GM12878 (cell line): ENCODE results near the gene KCNQ1. TPM values are rescaled to one million over a fixed set of nuclear protein-coding genes. Genes with fewer than 3 reads are reported as not detected.

Experiments
- ATAC-seq: fragments of 200-7000 bp; cut with Tn5 transposase; 3 replicates; pipeline ENCODE4 v1.9.1; 2020; ENCODE audit warnings: mild to moderate bottlenecking, moderate library complexity
- BruUV-seq: library from RNA; stranded (reverse); fragments of 400-500 nt; replicated peaks from 2 replicates; lab custom pipeline; 2021; lab: Mats Ljungman, UMichigan
- CTCF ChIA-PET: fragments of 300-600 bp; sonication (Branson Sonifier 250); formaldehyde crosslinking; extraction: SDS; loops from one replicate; lab custom pipeline; 2021; ENCODE audit warnings: inconsistent platforms; lab: Yijun Ruan, JAX
- POLR2A ChIA-PET: fragments of 350-600 bp; formaldehyde crosslinking; extraction: SDS; loops from one replicate; lab custom pipeline; 2021; ENCODE audit warnings: inconsistent platforms; lab: Charles Lee
- RAD21 ChIA-PET: fragments of 300-600 bp; sonication (Branson Sonifier 250); formaldehyde crosslinking; loops from one replicate; lab custom pipeline; 2023; ENCODE audit warnings: antibody characterized with exemption; ENCODE audit not compliant: unreplicated experiment; lab: Charles Lee
- SMC1A ChIA-PET: fragments of 300-600 bp; sonication (Branson Sonifier 250); formaldehyde crosslinking; loops from one replicate; lab custom pipeline; 2023; ENCODE audit not compliant: unreplicated experiment, uncharacterized antibody; lab: Charles Lee
- DNase-seq: peaks from one replicate; pipeline ENCODE4 v3.0.0-alpha.2; 2011; ENCODE audit warnings: low read depth, low spot score
- FAIRE-seq: peaks from 3 replicates; lab custom pipeline; 2011; peaks lifted over from hg19 to GRCh38; lab: Jason Lieb, UNC
- H2AFZ ChIP-seq: 2 replicates; pipeline ENCODE4 v1.6.0; 2011; ENCODE audit warnings: low read depth, low read length, control low read depth; ENCODE audit not compliant: control insufficient read depth
- H3K27ac ChIP-seq: 2 replicates; pipeline ENCODE4 v1.5.1; 2011; ENCODE audit warnings: control low read depth; ENCODE audit not compliant: control insufficient read depth, insufficient read depth
- H3K27me3 ChIP-seq, 2 experiments: replicated peaks in 1 of 2; 2 replicates each; pipeline versions ENCODE4 v1.6.0 to v1.6.1; 2011; ENCODE audit warnings: low read length in 1 of 2; ENCODE audit not compliant: control insufficient read depth in 2 of 2, insufficient read depth in 2 of 2
- H3K36me3 ChIP-seq, 2 experiments: 2 replicates each; pipeline ENCODE4 v1.5.1; 2011; ENCODE audit warnings: low read length in 1 of 2; ENCODE audit not compliant: control insufficient read depth in 2 of 2, insufficient read depth in 2 of 2
- H3K4me1 ChIP-seq: 2 replicates; pipeline ENCODE4 v1.6.1; 2011; ENCODE audit warnings: mild to moderate bottlenecking, low read length, moderate library complexity, mixed read lengths; ENCODE audit not compliant: control insufficient read depth, insufficient read depth
- H3K4me2 ChIP-seq: 2 replicates; pipeline ENCODE4 v1.6.0; 2011; ENCODE audit warnings: control low read depth; ENCODE audit not compliant: control insufficient read depth, insufficient read depth
- H3K4me3 ChIP-seq: fragments of 200-600 bp; sonication (generic); 2 replicates; pipeline ENCODE4 v1.5.1; 2016
- H3K79me2 ChIP-seq: 2 replicates; pipeline ENCODE4 v1.6.0; 2011; ENCODE audit warnings: low read length; ENCODE audit not compliant: control insufficient read depth, insufficient read depth
- H3K9ac ChIP-seq: 2 replicates; pipeline ENCODE4 v1.8.0; 2011; ENCODE audit warnings: low read length, control low read depth, mixed read lengths; ENCODE audit not compliant: control insufficient read depth, insufficient read depth
- H3K9me3 ChIP-seq: replicated peaks from 3 replicates; pipeline ENCODE4 v1.5.1; 2011; ENCODE audit warnings: mild to moderate bottlenecking, low read length; ENCODE audit not compliant: control insufficient read depth, insufficient read depth
- H4K20me1 ChIP-seq: 2 replicates; pipeline ENCODE4 v1.6.0; 2011; ENCODE audit not compliant: control insufficient read depth, insufficient read depth
- CEBPB ChIP-seq, 2 experiments: fragments of 150-350 bp in 1 of 2; IDR thresholded peaks; 2 replicates each; pipeline ENCODE4 v1.6.1; 2012 to 2014; ENCODE audit warnings: low read depth in 2 of 2, low read length in 2 of 2, borderline replicate concordance in 1 of 2, inconsistent platforms in 1 of 2
- EGR1 ChIP-seq, 2 experiments: IDR thresholded peaks; 1 replicate in 1 of 2; 2 replicates in 1 of 2; pipeline ENCODE4 v1.6.1; 2011 to 2012; ENCODE audit warnings: low read depth in 2 of 2, low read length in 2 of 2, borderline replicate concordance in 1 of 2, mild to moderate bottlenecking in 1 of 2, moderate library complexity in 1 of 2
- EP300 ChIP-seq, 2 experiments: fragments of 150-350 bp in 1 of 2; IDR thresholded peaks; 2 replicates each; pipeline ENCODE4 v1.6.1; 2011 to 2012; ENCODE audit warnings: low read depth in 2 of 2, low read length in 2 of 2, borderline replicate concordance in 1 of 2, improper control_type of control experiment in 1 of 2, inconsistent platforms in 1 of 2; ENCODE audit not compliant: control insufficient read depth in 1 of 2
- POLR2A ChIP-seq: IDR thresholded peaks from 2 replicates; pipeline ENCODE4 v1.6.1; 2011; ENCODE audit warnings: low read depth, mild to moderate bottlenecking, low read length
- RAD21 ChIP-seq: IDR thresholded peaks from 2 replicates; pipeline ENCODE4 v1.6.1; 2011; ENCODE audit warnings: mild to moderate bottlenecking, low read depth, low read length, moderate library complexity; ENCODE audit not compliant: insufficient read depth
- RCOR1 ChIP-seq: conservative IDR thresholded peaks from 2 replicates; pipeline ENCODE4 v1.6.1; 2012; ENCODE audit warnings: low read depth, low read length, improper control_type of control experiment
- SREBF1 ChIP-seq: IDR thresholded peaks from 2 replicates; pipeline ENCODE4 v1.6.1; 2012; ENCODE audit warnings: mild to moderate bottlenecking, low read length
- TBL1XR1 ChIP-seq: IDR thresholded peaks from 2 replicates; pipeline ENCODE4 v1.6.1; 2012; ENCODE audit warnings: low read depth, low read length, improper control_type of control experiment
- WGBS: methylation state at CpG from one replicate; pipeline ENCODE4 v1.1.6; 2016; ENCODE audit warnings: low lambda C conversion rate; ENCODE audit not compliant: insufficient replicate concordance, insufficient coverage; ENCODE audit errors: missing lambda C conversion rate; 5-methylcytosine and 5-hydroxymethylcytosine counted together
- in situ Hi-C: fragments of 300-500 bp; cut with MboI; formaldehyde crosslinking; loops from 9 replicates; pipeline ENCODE4 v1.14.3; 2018; ENCODE audit warnings: mixed read lengths
- intact Hi-C: fragments of 100-400 bp; cut with micrococcal nuclease; formaldehyde crosslinking; loops from one replicate; pipeline ENCODE4 v1.14.2; 2022; ENCODE audit not compliant: unreplicated experiment
- polyA plus RNA-seq, 11 experiments: library from polyadenylated mRNA; depleted of rRNA in 4 of 11; unstranded in 6 of 11; stranded (reverse) in 5 of 11; fragments of >200 nt; fragmentation: Nextera tagmentation in 4 of 11; fragmentation: Illumina TruSeq in 1 of 11; extraction: Ambion mirVana in 4 of 11; extraction: Trizol in 1 of 11; gene quantifications; 1 replicate in 1 of 11; 2 replicates in 10 of 11; pipeline versions ENCODE4 v1.2.1 to v1.2.3, GENCODE V29; 2011 to 2016; ENCODE audit warnings: inconsistent platforms in 2 of 11, missing spikeins in 2 of 11, low read depth in 1 of 11
- total RNA-seq, 4 experiments: library from RNA; depleted of rRNA in 3 of 4; stranded (reverse); fragments of >200 nt in 3 of 4; fragmentation: Illumina TruSeq in 1 of 4; extraction: Trizol in 1 of 4; gene quantifications; 2 replicates each; pipeline versions ENCODE4 v1.2.1 to v1.2.3, GENCODE V29; 2013 to 2021
- TF ChIP-seq, protein P1 (sequence below): IDR thresholded peaks from 2 replicates; pipeline ENCODE4 v1.6.1; 2012; ENCODE audit warnings: mild to moderate bottlenecking, low read depth, low read length
- TF ChIP-seq, protein P2 (sequence below): IDR thresholded peaks from 2 replicates; pipeline ENCODE4 v1.6.1; 2012; ENCODE audit warnings: low read depth, low read length, improper control_type of control experiment
- TF ChIP-seq, protein P3 (sequence below), 3 experiments: IDR thresholded peaks in 2 of 3; conservative IDR thresholded peaks in 1 of 3; 2 replicates each; pipeline ENCODE4 v1.5.1; 2011; ENCODE audit warnings: low read depth in 3 of 3, low read length in 3 of 3, mild to moderate bottlenecking in 3 of 3, control low read depth in 2 of 3, moderate library complexity in 2 of 3, inconsistent platforms in 1 of 3, mixed read lengths in 1 of 3; ENCODE audit not compliant: control insufficient read depth in 2 of 3, insufficient read depth in 1 of 3; ENCODE audit errors: extremely low read depth in 1 of 3

Gene KCNQ1
- total and polyA plus RNA-seq, 10 of the 15 experiments (the other 5 are each of a cell fraction or from before 2014, with no cell fraction given): 0.03 to 0.15 (median 0.12) TPM; not detected in 7

DNA sequence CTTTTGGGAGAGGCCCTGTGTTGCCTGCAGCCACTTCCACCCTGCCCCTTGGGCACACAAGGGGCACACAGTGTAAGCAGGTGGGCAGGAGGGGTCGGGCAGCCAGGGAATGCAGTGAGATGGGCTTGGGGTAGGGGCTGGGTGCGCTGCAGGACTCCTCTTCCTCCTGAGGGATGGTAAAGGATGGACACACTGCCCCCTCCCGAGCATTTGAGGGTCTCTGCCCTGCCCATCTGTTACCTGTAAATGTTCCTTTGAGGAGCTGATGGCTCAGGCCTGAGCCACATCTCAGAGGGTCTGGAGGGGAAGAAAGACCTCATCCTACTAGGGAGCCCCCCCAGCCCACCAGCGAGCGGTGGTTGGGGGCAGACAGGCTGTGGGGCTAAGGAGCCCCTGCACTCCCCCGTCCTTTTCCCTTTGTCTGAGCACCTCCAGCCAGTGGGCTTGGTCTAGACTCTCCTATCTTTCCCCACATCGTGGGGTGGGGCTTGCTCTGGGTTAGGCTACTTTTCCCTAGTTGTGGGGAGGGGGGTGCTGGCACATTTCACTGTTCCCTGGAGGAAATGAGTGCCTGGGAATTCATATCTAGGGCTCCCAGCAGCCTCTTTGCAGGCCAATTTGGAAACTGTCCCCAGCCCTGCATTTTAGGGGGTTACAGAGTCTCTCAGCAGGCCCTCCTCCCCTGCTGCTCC lies 46.0 kb upstream of the KCNQ1 start:
- H3K4me2 ChIP-seq: peak overlapping the region; percentile 96
- H4K20me1 ChIP-seq: no peaks in the 10 kb centered on the region; the same call in 1 of the 2 replicates
- ChIA-PET SMC1A (interaction anchor here (3.4 kb wide), 1 partner anchor 94 kb away, joined by 16 read pairs; no protein-coding TSS in a partner anchor), CTCF (interaction anchor here (1.0 to 5.1 kb wide), 4 partner anchors 12 to 94 kb away, joined by 3 to 37 read pairs (median 14); no protein-coding TSS in a partner anchor), POLR2A (interaction anchor here (0.6 to 3.4 kb wide), 2 partner anchors 12 to 21 kb away, joined by 3 to 33 read pairs; no protein-coding TSS in a partner anchor), RAD21 (interaction anchor here (3.1 to 3.5 kb wide), 2 partner anchors 11 to 93 kb away, joined by 15 to 18 read pairs; no protein-coding TSS in a partner anchor)
- no peak overlapping the region for H2AFZ ChIP-seq
- H3K36me3 ChIP-seq: peaks cover 5 to 29% of the 10 kb centered on the region in 2 experiments; a peak in 3 of 4 replicates
- no peak for ATAC-seq
- H3K9ac ChIP-seq: peak overlapping the region; percentile 93
- no peak for FAIRE-seq
- intact Hi-C loops (loop anchor here (1.0 kb wide), 1 partner anchor 94 kb away; no protein-coding TSS in a partner anchor), in situ Hi-C loops (loop anchor here (25.0 kb wide), 1 partner anchor 1587 kb away; the partner anchor contains the start of genes PIDD1, PNPLA2 and RPLP2)
- 43% methylated on average over 7 of the region's 7 CpGs for WGBS
- DNase-seq: no peak
- no peaks in the 10 kb centered on the region for H3K9me3 ChIP-seq
- H3K4me3 ChIP-seq: peak overlapping the region; percentile 72
- H3K79me2 ChIP-seq: peaks cover 24% of the 10 kb centered on the region
- H3K27ac ChIP-seq: peak overlapping the region; percentile 89; the same call in 1 of the 2 replicates
- BruUV-seq: TSS peak; percentile 91
- H3K27me3 ChIP-seq: no peaks in the 10 kb centered on the region
- H3K4me1 ChIP-seq: peaks cover 19% of the 10 kb centered on the region
- TF ChIP-seq, protein P1, sequence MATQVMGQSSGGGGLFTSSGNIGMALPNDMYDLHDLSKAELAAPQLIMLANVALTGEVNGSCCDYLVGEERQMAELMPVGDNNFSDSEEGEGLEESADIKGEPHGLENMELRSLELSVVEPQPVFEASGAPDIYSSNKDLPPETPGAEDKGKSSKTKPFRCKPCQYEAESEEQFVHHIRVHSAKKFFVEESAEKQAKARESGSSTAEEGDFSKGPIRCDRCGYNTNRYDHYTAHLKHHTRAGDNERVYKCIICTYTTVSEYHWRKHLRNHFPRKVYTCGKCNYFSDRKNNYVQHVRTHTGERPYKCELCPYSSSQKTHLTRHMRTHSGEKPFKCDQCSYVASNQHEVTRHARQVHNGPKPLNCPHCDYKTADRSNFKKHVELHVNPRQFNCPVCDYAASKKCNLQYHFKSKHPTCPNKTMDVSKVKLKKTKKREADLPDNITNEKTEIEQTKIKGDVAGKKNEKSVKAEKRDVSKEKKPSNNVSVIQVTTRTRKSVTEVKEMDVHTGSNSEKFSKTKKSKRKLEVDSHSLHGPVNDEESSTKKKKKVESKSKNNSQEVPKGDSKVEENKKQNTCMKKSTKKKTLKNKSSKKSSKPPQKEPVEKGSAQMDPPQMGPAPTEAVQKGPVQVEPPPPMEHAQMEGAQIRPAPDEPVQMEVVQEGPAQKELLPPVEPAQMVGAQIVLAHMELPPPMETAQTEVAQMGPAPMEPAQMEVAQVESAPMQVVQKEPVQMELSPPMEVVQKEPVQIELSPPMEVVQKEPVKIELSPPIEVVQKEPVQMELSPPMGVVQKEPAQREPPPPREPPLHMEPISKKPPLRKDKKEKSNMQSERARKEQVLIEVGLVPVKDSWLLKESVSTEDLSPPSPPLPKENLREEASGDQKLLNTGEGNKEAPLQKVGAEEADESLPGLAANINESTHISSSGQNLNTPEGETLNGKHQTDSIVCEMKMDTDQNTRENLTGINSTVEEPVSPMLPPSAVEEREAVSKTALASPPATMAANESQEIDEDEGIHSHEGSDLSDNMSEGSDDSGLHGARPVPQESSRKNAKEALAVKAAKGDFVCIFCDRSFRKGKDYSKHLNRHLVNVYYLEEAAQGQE: no peak
- no peak for TF ChIP-seq RCOR1
- TF ChIP-seq EGR1 (IDR thresholded peaks at IDR 0.05; ENCODE audit: borderline replicate concordance in 1 of 2, low read depth in 2 of 2, low read length in 2 of 2): no peak
- TF ChIP-seq RAD21: peak; percentile 16; the same call in 1 of the 2 replicates
- TF ChIP-seq EP300 (IDR thresholded peaks at IDR 0.05; ENCODE audit: borderline replicate concordance in 1 of 2, control insufficient read depth in 1 of 2, low read depth in 2 of 2, low read length in 2 of 2): no peak
- TF ChIP-seq, protein P2, sequence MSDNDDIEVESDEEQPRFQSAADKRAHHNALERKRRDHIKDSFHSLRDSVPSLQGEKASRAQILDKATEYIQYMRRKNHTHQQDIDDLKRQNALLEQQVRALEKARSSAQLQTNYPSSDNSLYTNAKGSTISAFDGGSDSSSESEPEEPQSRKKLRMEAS: no peak
- no peak for TF ChIP-seq TBL1XR1
- peak; percentile 49 for TF ChIP-seq POLR2A
- TF ChIP-seq SREBF1: no peak
- TF ChIP-seq CEBPB (IDR thresholded peaks at IDR 0.05; ENCODE audit: borderline replicate concordance in 1 of 2, low read depth in 2 of 2, low read length in 2 of 2): no peak
- TF ChIP-seq, protein P3, sequence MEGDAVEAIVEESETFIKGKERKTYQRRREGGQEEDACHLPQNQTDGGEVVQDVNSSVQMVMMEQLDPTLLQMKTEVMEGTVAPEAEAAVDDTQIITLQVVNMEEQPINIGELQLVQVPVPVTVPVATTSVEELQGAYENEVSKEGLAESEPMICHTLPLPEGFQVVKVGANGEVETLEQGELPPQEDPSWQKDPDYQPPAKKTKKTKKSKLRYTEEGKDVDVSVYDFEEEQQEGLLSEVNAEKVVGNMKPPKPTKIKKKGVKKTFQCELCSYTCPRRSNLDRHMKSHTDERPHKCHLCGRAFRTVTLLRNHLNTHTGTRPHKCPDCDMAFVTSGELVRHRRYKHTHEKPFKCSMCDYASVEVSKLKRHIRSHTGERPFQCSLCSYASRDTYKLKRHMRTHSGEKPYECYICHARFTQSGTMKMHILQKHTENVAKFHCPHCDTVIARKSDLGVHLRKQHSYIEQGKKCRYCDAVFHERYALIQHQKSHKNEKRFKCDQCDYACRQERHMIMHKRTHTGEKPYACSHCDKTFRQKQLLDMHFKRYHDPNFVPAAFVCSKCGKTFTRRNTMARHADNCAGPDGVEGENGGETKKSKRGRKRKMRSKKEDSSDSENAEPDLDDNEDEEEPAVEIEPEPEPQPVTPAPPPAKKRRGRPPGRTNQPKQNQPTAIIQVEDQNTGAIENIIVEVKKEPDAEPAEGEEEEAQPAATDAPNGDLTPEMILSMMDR (IDR thresholded peaks at IDR 0.05 in 2 of 3, conservative IDR thresholded peaks at IDR 0.05 in 1 of 3; ENCODE audit: control insufficient read depth in 2 of 3, extremely low read depth in 1 of 3, insufficient read depth in 1 of 3, low read depth in 3 of 3, low read length in 3 of 3): peak in 2 of 3 experiments; percentile 3 to 26; a peak in 2 of 6 replicates
